Stimulated activated naive CD4-positive, alpha-beta T cell treated with Interleukin-2 at 50 U/mL for 16 hours (primary cell): ENCODE results near the gene CD44.
A peak's percentile ranks its signal among the peaks of the same experiment; 100 is the strongest.

ENCODE experiments used
- DNase-seq: peaks from one replicate; lab custom pipeline; 2025; lab: John Stamatoyannopoulos, UW

The CD44 gene

DNA sequence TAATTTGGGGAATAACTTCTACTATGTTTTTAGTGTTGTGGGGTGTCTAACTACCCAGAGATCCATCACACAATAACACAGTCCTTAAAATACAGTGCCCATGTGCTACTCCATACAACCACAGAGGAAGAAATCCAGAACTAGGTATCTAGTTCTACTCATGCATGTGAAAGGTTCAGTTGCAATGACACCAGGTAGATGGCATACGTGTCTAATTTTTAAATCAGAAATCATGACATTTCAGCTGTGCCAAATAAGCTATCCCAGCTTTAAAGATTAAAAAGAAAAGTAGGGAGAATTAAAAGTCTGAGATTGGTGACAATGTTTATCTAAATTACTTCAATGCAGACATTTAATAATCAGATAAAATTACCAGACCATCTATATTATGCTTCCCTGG lies 122.2 kb downstream of the CD44 start:
- DNase-seq = no peak

DNA sequence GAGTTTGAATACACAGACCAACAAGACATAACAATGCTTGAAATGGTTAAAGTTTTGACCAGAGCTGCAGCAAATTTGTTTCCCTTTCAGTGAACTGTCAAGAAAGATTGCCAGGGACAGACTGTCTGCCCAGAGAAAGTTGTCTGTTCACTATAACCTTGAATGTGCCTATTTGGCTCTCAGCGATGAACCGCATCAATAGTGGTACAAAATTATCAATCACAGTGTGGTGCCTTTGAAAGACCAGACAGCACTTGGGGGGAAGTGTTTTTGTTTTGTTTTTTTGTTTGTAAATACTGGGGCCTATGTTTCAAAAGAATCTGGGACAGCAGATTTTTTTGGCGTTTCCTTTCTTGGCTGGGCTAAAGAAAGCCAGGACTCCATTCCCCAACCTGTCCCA lies 123.1 kb downstream of the CD44 start:
- no peak for DNase-seq

DNA sequence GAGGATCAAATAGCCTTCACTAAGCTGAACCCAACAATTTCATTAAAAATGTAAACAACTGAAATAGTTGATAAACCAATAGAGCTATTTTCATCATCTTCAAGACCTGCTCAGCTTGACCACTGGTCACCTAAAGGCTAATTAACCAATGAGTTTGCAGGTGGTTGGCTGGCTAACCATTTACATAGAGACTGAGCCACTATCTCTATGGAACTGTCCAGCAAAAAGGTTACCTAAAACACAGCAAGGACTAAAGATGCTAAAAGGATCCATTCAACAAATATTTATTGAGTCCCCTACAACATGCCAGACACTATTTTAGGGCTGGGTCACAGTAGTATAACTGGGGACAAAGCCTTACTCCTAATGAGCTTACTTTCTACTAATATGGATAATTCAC lies 123.8 kb downstream of the CD44 start:
- DNase-seq = no peak

DNA sequence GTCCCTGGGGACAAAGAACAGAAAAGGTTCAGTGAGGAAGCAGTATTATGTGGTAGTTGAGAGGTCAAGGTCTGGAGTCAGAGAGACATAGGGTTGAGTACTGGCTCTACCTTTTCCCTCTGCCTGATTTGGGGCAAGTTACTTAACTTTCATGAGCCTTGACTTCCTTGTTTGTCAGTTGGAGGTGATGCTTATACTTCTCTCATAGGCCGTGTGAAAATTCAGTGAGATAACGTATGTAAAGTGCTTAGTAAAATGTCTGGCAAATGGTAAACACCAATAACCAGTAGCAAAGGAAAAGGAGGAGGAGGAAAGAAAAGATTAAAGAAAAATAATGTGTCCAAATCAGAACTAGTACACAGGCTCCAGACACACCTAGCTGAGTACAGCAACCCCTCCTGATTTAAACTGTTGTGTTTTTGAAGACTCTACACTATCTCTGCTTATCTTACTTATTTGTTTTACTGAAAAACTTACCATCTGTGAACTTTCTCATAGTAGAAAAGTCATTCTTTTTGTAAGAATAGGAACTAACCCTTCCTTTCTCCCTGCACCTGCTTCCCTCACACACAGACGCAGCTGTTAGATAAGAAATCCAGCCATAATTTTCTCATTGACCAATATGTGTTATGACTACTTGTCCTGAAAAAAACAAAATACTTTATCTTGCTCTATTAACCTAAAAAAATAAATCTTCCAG lies 126.9 kb downstream of the CD44 start:
- no peak for DNase-seq

DNA sequence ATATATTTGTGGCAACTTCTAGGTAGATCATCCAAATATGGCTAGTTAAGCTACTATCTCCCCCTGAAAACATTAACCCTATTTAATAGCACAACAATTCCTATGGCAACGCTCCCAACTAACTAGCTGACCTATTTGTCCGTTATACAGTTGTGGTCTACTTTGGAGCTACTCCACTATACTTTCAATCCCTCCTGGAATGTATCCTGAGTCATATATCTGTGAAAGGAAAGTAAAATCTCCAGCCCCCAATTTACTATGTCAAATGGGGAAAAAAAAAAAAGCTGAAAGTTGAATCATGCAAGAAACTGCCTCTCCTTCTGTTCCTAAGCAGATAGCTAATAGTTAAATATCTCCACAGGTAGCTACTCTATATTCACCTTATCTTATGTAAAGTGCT lies 128.5 kb downstream of the CD44 start:
- DNase-seq = no peak

DNA sequence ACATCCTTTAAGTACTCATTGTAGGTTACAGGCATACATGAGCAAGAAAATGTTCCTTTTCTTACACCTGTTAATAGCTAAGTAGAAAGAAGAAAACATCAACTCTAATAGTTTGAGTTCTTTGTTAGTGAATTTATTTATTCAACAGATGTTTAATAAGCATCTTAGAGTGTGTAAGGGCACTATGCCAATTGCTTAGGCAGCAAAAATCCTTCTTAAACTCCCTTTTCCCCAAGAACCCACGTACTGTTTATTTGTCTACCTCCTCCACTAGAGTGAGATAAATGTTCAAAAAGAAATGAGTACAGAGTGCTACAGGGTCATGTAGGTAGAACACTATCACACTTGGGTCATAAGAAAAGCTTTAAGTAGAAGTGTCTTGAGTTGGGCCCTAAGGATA lies 131.4 kb downstream of the CD44 start:
- DNase-seq = no peak

DNA sequence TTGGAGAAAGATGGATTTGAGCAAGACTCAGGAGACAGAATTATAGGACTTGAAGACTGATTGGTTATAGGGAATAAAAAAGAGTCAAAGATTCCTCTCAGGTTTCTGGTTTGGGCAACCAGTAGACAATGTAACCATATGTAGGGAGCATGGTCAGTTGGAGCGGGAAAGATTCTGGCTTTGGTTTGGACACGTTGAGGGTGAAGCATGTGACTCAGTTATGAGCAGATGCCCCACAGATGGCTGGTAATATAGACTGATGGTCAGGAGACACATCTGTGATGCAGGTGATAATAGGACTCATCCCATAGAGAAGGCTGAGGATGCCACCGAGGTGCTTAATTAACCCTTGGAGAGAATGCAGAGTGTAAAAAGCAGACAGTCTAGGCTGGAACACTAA lies 132.1 kb downstream of the CD44 start:
- no peak for DNase-seq

DNA sequence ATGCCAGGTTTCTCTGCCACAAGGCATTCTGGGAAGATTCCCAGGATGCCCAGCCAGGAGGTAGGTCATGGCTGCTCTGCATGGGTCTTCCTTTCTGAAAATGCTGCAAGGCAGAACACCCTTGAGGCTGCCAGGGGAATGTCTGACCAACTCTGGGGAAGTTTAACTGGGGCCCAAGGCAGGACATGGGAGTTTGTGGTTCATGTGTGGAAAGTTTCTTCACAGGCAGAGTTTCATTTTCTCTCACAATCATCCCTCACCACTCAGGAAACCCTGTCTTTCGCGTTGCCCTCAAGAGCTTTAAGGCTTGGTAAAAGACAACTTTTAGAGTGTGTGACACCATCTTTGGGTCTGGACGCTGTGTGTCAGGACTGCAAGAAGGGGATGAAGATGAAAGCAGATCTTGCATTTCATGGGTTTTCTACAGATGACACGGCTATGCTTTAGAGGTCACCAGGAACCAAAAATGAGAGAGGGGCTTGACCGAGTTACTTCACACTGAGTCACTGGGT lies 133.5 kb downstream of the CD44 start:
- peak; percentile 44 for DNase-seq

DNA sequence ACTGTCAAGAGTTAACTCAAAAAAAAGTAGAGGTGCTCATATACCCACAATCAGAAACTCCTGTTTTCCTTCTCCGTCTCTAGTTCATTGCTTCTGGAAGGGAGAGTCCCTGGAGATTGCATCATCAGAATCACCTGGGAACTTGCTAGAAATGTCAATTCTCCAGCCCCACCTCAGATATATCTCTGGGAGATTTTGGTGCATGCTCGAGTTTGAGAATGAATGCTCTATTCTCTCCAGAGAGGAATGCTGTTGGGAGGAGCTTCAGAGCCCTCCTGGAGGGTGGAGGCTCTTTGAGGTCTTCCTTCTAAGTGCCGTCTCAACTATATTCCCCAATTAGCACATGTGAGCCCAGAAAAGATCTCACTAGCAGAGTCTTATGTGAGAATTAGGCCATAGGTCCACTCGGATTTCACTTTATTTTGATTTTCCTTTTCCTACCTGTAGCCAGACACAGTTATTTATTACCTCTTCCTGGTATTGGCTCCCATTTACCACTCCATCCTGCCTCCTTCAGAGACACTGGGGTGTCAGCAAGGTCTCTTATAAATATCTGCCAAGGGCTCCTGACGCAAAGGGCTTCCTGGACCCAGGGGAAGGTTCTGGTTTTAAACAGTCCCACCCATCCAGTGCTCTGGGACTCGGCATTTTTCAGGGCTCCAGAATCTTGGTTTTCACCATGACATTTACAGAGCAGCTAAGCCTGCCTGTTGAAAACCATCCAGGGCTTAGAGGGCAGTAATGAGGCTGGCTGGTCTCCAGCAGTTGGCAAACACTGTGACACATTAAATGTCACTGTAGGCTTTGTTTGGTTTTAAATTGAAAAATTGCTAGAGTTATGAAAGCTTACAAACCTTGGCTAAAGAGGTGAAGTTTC lies 136.2 kb downstream of the CD44 start:
- DNase-seq = no peak

DNA sequence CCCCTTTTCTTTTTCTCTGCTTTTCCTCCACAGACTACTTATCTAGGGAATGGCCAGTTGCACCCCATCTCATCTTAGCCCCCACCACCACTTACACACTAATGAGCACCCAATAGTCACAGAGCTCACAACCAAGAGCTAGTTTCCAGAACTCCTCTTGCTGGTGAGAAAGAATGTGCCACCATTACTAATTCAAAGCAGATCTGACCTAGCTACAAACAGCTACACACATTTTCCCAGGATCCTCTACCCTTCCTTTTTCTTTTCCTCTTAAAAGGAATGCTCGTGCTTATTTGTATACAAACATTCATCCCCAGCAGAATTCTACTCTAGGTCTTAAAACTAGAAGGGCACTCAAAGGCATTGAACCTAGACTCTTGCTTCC lies 136.8 kb downstream of the CD44 start:
- DNase-seq = no peak

DNA sequence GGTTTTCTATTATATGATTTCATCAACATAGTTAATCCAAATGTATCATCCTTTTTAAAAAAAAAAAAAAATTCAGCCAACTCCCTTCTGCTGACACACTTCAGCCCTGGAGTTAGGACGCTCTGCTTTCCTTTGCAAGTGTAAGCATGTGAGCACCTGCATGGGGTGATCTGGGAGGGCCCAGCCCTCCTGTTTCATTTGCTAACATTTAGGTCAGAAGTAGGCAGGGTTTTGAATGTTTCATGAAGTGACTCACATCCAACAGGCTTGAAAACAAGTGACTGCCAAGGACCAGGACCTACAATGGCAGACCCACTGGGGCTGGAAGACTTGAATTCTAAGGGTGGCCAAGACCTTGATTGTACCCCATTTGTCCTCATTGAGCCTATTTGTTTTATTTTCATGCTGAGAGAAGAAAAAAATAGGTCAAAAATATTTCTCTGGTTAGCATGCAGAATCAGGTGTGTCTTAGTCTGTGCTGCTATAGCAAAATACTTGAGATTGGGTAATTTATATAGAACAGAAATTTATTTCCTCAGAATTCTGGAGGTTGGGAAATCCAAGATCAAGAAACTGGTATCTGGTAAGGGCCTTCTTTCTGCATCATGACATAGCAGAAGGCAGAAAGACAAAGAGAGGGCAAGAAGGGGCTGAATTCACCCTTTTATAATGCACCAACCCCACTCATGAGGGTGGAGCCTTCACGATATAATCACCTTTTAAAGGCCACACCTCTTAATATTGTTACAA lies 137.6 kb downstream of the CD44 start:
- DNase-seq = peak; percentile 9

DNA sequence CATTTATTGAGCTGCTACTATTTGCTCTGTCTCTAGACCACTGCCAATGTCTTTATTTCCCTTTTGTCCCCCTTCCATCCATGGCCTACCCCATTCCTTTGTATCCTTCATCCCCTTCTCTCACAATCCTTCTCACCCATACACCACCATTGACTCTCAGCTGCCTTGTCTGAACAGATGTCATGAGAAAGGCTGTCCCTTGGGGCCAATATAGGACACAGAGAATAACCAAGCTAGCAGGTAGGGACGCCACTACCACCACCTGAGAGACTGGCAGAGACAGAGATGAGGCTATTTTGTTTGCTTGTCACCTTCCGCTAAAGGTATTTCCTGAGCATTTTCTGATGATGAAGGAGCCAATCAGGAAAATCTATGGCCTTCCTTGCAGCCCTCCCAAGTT lies 138.9 kb downstream of the CD44 start:
- DNase-seq = no peak

DNA sequence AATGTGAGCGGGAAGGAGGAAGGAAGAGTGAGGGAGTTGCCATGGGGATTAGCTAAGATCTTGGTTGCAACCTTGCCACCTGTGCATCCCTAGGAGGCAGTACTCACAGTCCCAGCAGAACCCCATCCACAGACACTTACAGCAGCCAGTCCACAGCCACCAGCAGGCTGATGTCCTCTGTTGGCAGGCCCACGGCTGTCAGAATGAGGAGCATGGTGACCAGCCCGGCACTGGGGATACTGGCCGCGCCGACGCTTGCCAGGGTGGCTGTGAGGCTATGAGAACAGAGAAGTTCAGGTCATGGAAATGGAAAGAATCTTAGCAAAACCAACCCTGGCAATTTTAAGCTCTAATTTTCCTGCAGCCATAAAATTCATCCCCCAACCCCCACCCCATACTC lies 141.8 kb downstream of the CD44 start:
- no peak for DNase-seq

DNA sequence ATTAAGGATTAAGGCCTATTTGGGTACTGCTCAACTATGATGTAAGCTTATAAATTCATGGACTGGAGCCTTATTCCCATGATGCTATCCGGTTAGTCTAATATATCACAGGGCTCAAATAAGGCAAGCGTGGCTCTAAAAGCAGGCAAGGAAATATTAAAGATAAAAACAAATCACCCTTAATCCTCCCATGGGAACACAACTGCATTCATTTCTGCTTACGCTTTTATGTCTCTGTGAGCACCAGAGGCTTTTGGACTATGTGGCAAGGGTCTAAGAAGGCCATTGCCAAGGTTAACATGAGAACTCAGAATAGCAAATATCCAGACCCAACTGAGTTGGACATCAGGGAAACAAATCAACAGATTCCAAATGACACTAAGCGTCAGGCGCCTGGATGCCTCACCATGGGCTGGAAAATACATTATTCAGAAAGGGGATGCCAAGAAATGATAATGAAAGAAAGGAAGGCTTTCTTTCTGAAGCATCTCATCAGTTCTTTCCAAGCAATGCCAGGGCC lies 142.3 kb downstream of the CD44 start:
- no peak for DNase-seq
